GM12874 (cell line): ENCODE results near the gene ST7.

ENCODE experiments used
- CTCF ChIP-seq: IDR thresholded peaks from 2 replicates; pipeline ENCODE4 v1.5.1; 2011; ENCODE audit warnings: low read depth, mild to moderate bottlenecking, control low read depth, low read length, moderate library complexity; ENCODE audit not compliant: insufficient read depth

Gene ST7

GRCh38 chr7:116922545-116922944, 30.8 kb upstream of the ST7 start:
- TF ChIP-seq CTCF, result no peak

GRCh38 chr7:116924741-116925140, 28.6 kb upstream of the ST7 start:
- TF ChIP-seq CTCF, result no peak

- TF ChIP-seq CTCF, result no peak
Measured at GRCh38 chr7:116929021-116929420, 24.3 kb upstream of the ST7 start.

GRCh38 chr7:116929914-116930913, 23.1 kb upstream of the ST7 start:
- peak; percentile 76 for TF ChIP-seq CTCF

GRCh38 chr7:116932566-116932965, 20.7 kb upstream of the ST7 start:
- no peak for TF ChIP-seq CTCF

- no peak for TF ChIP-seq CTCF
Measured at GRCh38 chr7:116933465-116933864, 19.8 kb upstream of the ST7 start.

GRCh38 chr7:116934580-116934979, 18.7 kb upstream of the ST7 start:
- TF ChIP-seq CTCF, result no peak
